NCI-H1417 (cell line): ENCODE data around the gene KCNK15.
"Not testable (repeated sequence)": the region's sequence is repeated elsewhere in the genome, so short reads cannot be mapped to it uniquely, and the experiment has no call there.

Source experiments
- DNase-seq, 3 experiments: peaks; one replicate each; lab custom pipeline; 2025; lab: John Stamatoyannopoulos, UW

Gene KCNK15

GRCh38 chr20:44758247-44759101, 12.8 kb downstream of the KCNK15 start:
- DNase-seq: no peak

DNA sequence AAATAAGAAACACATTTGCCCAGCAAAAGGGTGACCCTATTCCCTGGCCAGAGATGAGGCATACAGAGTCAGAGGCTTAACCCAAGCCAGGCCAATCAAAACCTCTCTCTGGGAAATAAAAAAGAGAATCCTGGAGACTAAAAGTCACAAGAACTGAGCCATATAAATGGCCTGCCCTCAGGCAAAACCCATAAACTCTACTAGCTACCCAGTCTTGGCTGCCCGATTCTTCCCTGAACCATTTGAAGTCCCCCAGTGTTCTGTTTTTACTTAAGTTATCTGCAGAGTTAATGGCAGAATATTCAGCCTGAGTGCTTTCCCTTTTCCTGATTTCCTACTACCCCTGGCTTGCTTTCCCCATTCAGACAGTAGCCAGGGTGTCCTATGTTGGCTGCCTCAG, 13.9 kb downstream of the KCNK15 start:
- DNase-seq: no peak

- DNase-seq: peak in 1 of 3 experiments; percentile 10
Observed at GRCh38 chr20:44761423-44761822, 15.8 kb downstream of the KCNK15 start.

DNA sequence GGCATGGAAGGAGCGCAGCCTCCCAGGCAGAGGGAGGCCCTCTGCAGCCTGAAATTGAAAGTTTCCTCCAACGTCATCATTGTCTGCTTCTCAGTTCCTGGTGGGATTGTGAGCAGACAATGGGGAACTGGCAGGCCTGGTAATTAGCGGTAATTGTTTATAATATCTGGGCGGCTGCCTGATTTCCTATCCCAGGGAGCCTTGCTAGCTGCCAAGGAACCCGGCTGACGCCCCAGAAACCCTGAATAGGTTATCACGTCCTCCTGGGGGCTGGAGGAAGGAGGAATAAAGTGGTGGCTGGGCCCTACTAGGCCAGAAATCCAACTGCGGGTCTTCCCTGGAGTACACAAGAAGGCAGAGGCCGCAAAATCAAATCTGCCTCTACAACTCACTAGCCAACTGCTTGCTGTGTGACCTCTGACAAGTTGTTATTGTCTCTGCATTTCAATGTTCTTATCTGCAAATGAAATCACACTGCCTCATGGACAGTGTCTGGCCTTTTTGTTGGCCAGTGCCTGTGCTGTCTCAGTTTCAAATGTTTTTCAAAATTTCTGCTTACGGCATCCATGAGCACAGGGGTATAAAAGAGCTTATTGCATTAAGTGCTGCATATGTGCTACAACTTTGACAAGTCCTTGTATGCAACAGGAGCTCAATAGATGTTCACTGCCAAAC, 16.9 kb downstream of the KCNK15 start:
- DNase-seq: peak in 2 of 3 experiments; percentile 36 to 65

- DNase-seq: not testable (repeated sequence)
Observed at GRCh38 chr20:44763798-44764197, 18.1 kb downstream of the KCNK15 start.

DNA sequence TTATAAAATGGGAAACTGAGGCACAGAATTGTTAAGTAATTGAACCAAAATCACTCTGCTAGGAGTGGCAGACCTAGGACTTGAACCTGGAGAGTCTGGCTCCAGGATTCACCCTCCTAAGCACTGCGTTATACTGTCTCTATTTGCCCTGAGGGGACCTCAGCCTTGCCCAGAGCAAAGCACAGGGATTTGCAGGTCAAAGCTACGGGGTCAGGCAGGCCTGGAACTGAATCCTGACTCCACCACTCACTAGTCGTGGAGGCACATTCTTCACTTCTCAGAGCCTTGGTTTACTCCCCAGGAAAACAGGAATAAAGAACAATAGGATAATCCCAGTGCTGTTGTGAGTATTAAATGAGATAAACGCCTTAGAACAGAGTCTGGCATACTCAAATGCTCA, 19.4 kb downstream of the KCNK15 start:
- DNase-seq: no peak

- DNase-seq: peak in 1 of 3 experiments; percentile 11
Observed at GRCh38 chr20:44765701-44766347, 20.2 kb downstream of the KCNK15 start.

DNA sequence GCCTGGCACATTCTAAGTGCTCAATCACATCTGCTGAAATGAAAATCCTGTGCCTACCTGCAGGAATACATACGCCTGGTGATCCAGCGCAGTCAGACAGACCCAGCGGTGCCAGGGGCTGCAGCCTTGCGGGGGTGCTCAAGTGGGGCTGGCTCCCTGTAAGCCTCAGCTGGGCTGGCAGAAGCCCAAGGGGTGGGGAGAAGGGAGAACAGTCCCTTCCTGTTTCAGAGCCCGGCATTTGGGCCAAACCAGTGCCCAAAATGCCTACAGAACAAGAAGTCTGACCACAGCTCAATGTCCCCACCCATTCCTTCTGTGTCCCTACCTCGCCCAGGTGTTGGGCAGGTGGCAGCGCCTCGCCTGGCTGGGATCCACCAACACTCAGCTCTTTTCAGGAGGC, 22.6 kb downstream of the KCNK15 start:
- DNase-seq: no peak

DNA sequence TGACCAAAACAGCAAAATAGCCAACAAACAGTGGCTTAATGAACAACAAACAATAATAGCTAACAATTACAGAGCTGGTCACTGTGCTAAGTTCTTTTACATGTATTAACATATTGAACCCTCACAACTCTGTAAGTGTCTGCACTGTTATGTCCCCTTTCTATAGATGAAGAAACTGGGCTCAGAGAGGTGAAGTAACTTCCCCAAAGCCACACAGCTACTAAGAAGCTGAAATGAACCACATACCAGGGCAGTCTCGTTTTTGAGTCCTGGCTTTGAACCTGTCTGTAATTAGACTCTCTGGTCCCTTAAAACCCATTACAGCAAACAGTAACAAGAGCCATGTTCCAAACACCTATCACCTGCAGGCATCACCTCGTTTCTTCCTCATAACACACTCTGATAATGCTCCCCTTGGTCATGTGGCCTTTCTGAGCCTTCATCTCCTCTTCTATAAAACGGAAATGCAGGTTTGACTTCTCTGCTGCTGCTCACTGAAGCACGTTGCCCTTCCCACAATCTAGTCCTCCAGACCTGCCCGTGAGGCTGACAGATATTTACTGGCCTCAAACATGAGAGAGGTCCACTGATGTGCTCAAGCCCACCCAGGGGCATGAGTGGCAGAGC, 23.3 kb downstream of the KCNK15 start:
- DNase-seq: no peak

DNA sequence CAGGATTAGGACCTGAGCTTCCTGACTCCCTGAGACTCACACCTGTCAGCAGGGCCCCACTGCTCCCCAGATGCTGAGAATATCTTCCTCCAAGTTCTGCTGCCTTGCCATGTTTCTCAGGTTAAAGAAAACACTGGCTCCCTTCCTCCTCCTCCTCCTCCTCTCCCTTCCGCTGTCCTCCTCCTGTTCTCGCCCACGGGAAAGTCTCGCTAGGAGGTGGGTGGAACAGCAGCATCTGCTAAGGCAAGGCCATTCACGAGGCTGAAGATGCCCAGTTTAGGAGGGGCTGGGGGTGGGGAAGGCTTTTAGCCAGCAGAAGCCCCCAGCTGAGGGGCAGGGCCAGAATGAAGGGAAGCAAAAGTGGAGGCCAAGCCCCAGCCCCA, 23.8 kb downstream of the KCNK15 start:
- no peak for DNase-seq

DNA sequence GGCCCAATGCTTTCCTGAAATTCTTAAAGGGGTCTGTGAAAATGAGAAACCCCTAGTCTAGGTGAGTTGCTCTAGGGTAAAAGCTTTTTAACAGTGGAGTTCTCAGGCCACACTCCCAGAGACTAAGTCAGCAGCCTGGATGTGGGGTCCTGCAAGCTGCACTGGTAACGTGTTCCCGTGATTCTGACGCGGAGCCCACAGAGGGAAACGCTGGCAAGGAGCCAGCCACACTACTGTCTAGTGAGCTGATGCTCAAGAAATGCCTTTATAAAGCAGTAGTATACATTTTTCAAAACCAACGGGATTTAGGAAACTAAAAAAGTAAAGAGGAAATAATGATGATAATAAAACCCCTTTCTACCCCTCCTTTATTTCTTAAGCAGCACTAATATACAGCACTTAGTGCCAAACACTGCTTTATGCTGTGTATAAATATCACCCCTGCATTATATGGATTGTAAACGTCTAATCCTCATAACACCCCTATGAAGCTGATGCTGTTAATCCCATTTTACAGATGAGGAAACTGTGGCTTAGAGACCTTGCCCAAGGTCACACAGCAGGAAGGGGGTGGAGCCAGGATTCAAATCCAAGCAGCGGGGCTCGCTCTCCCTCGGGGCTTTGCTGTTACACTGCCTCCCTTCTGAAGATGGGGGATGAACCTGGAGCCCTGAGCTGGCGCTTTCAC, 25.0 kb downstream of the KCNK15 start:
- no peak for DNase-seq

DNA sequence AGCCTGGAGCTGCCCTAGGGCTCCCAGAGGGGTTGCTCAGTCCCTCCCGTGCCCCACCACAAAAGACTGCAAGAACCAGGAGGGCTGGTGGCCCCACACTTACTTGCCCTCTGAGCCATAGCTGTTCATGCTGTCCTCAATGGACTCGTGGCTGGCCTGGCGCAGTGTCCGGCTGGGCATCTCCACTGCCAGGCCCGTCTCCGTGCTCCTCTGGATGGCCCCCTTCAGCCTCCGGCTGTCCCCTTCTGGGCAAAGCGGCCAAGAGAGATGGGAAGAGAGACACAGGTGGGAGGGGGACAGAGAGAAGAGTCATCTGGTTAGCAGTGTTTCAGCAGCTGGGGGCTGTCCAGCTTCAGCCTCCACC, 25.5 kb downstream of the KCNK15 start:
- DNase-seq: no peak

DNA sequence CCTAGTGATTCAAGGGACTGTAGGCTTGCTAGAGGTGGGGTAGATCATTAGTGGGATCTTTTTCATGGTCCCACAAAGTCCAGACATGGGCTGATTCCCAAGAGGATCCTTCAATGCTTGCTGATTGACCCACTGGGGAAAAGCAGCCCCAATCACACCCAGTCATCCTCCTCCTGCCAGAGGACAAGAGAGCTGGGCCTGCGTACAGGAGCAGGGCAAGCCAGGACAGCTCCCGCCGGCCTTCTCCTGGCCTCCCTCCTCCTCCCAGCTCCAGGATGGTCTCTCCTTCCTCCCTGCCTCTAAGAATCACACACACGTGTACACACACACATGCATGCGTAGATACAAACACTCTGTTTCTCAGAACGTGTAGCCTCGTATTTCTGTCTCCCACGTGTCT, 27.0 kb downstream of the KCNK15 start:
- DNase-seq: no peak

GRCh38 chr20:44773070-44773829, 27.6 kb downstream of the KCNK15 start:
- DNase-seq: peak in 2 of 3 experiments; percentile 64 to 67

DNA sequence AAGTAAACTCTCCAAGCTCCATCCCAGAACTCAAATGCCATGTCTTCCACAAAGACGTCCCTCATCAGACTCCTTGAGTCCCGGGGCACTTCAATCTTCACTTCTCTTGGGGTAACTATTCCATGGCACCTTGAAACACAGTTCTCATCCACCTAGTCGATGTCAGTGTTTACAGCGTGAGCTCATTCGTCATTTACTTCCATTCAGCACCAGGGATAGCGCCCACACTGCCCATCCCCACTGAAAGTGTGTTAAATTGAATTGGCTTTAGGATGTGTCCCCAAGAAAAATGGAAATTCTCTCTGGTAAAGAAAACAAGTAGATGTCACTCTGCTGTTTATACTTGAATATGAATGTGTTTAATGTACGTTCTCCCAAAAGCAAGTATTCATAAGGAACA, 31.3 kb downstream of the KCNK15 start:
- DNase-seq: no peak

GRCh38 chr20:44780226-44780625, 34.6 kb downstream of the KCNK15 start:
- DNase-seq: no peak

DNA sequence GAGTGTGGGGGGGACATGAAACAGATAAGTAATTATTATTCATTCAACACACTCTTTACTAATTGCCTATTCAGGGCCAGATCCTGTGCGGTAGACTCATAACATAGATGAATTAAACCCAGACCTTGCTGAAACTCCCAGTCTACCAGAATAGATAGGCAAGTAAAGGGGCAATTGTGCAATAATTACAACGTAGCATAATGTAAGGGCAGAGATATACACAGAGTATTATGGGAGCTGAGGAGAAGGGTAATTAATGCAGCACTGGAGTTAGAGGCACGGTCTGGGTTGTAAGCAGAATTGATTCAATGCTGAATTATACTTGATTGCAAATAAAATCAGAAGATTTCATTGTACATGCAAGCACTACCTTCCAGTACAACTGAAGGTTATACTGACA, 35.5 kb downstream of the KCNK15 start:
- peak in 1 of 3 experiments; percentile 37 for DNase-seq

DNA sequence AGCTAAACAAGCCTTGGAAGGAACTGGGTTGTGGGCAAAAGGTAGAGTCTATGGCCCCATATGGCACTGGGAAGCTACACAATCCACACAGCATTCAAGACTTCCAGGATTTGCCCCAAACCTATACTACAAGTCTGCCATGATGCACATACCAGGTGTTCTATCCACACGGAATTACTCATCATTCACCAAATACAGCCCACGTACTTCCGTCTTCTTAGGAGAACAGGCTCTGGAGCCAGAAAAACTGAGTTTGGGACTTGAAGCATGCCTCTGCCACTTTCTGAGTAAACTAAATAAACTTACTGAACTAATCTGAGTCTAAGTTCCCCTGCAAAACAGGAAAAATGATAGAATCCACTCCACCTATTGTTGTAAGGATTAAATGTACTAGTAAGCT, 36.1 kb downstream of the KCNK15 start:
- no peak for DNase-seq

DNA sequence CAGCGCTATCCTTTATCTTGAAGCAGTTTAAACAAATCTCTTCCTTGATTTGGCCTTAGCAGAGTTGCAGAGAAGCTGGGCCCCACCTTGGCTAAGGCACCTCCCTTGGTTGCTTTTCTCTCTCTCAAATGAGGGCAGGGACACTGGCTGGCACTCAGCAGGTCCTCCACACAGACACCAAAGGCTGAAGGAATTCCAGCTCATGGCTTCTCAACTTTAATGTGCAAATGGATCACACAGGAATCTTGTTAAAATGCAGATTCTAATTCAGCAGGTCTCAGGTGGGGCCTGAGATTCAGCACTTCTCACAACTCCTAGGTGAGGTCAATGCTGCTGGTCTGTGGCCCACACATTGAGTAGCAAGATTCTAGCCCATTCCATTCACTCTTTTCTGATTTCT, 39.0 kb downstream of the KCNK15 start:
- no peak for DNase-seq

DNA sequence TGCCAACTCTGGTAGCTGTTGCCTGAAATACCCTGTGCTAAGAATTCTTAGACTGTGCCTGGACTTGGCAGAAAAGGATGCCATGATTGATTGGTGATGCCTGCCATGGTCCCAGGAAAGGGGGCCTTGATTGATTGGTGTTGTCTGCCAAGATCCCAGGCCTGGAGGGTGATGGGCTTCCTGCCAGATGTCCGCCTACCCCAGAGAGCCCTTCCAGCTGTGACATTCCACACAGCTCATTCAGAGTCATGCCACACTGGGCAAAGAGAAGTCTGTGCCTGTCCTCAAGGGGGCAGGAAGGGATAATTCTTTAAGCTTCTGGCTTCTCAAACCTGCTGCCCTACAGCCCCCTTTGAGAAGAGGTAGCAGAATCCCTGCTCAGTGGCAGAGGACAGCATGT, 40.1 kb downstream of the KCNK15 start:
- peak in 1 of 3 experiments; percentile 11 for DNase-seq

DNA sequence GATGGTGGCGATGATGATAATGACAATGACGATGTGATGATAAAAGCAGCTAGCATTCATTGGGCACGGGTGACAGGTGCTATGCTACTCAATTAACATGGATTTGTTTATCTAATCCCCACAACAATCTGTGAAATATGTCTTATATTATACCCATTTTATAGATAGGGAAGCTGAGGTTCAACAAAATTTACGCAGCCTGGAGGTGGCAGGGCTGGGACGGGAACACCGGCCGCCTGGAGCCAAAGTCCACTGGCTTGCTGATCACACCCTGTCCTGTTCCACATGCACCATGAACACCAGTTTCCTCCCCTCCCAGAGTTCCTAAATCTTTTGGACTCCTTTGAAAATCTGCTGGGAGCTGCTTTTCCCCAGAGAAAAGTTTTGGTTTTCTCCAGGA, 41.6 kb downstream of the KCNK15 start:
- no peak for DNase-seq
